ENCODE measurements around the gene UBE2G1.

UBE2G1 gene

GRCh38 chr17:4340914-4341615 is 25.4 kb downstream of the UBE2G1 start:
- DNase-seq (ENCODE audit: low read depth in 1 of 2, low spot score in 1 of 2), result no peak

- DNase-seq (ENCODE audit: low read depth in 1 of 2, low spot score in 1 of 2), result no peak
These were observed 31.5 kb downstream of the UBE2G1 start for GRCh38 chr17:4334776-4335584.

- no peak for DNase-seq (ENCODE audit: low read depth in 1 of 2, low spot score in 1 of 2)
These were observed 32.1 kb downstream of the UBE2G1 start for GRCh38 chr17:4334332-4334731.

GRCh38 chr17:4333041-4333440 is 33.4 kb downstream of the UBE2G1 start:
- DNase-seq (ENCODE audit: low read depth in 1 of 2, low spot score in 1 of 2), result no peak

GRCh38 chr17:4332296-4332970 is 34.0 kb downstream of the UBE2G1 start:
- no peak for DNase-seq (ENCODE audit: low read depth in 1 of 2, low spot score in 1 of 2)

- DNase-seq (ENCODE audit: low read depth in 1 of 2, low spot score in 1 of 2), result no peak
These were observed 34.9 kb downstream of the UBE2G1 start for GRCh38 chr17:4331614-4332013.

GRCh38 chr17:4329838-4330237 is 36.6 kb downstream of the UBE2G1 start:
- no peak for DNase-seq (ENCODE audit: low read depth in 1 of 2, low spot score in 1 of 2)

GRCh38 chr17:4327606-4328005 is 38.9 kb downstream of the UBE2G1 start:
- DNase-seq (ENCODE audit: low read depth in 1 of 2, low spot score in 1 of 2), result no peak

- no peak for DNase-seq (ENCODE audit: low read depth in 1 of 2, low spot score in 1 of 2)
These were observed 39.9 kb downstream of the UBE2G1 start for GRCh38 chr17:4326608-4327007.

GRCh38 chr17:4326112-4326511 is 40.4 kb downstream of the UBE2G1 start:
- DNase-seq (ENCODE audit: low read depth in 1 of 2, low spot score in 1 of 2), result no peak

GRCh38 chr17:4324463-4324862 is 42.0 kb downstream of the UBE2G1 start:
- no peak for DNase-seq (ENCODE audit: low read depth in 1 of 2, low spot score in 1 of 2)

- DNase-seq (ENCODE audit: low read depth in 1 of 2, low spot score in 1 of 2), result no peak
These were observed 47.3 kb downstream of the UBE2G1 start for GRCh38 chr17:4319221-4319620.

- DNase-seq (ENCODE audit: low read depth in 1 of 2, low spot score in 1 of 2), result no peak
These were observed 47.9 kb downstream of the UBE2G1 start for GRCh38 chr17:4318596-4318995.

GRCh38 chr17:4318186-4318585 is 48.3 kb downstream of the UBE2G1 start:
- no peak for DNase-seq (ENCODE audit: low read depth in 1 of 2, low spot score in 1 of 2)

- DNase-seq (ENCODE audit: low read depth in 1 of 2, low spot score in 1 of 2), result no peak
These were observed 48.9 kb downstream of the UBE2G1 start for GRCh38 chr17:4317610-4318009.

GRCh38 chr17:4316648-4317047 is 49.8 kb downstream of the UBE2G1 start:
- DNase-seq (ENCODE audit: low read depth in 1 of 2, low spot score in 1 of 2), result no peak

GRCh38 chr17:4314618-4315017 is 51.9 kb downstream of the UBE2G1 start:
- no peak for DNase-seq (ENCODE audit: low read depth in 1 of 2, low spot score in 1 of 2)

- no peak for DNase-seq (ENCODE audit: low read depth in 1 of 2, low spot score in 1 of 2)
These were observed 52.3 kb downstream of the UBE2G1 start for GRCh38 chr17:4314179-4314578.

- DNase-seq (ENCODE audit: low read depth in 1 of 2, low spot score in 1 of 2), result no peak
These were observed 53.0 kb downstream of the UBE2G1 start for GRCh38 chr17:4313221-4314114.

GRCh38 chr17:4310354-4311060 is 56.0 kb downstream of the UBE2G1 start:
- no peak for DNase-seq (ENCODE audit: low read depth in 1 of 2, low spot score in 1 of 2)
